Activated CD4-positive, CD25-positive, alpha-beta regulatory T cell (primary cell): ENCODE data around the gene SLC22A17.

Source experiments
- DNase-seq, 4 experiments: peaks; one replicate each; lab custom pipeline; 2025; lab: John Stamatoyannopoulos, UW

The SLC22A17 gene

DNA sequence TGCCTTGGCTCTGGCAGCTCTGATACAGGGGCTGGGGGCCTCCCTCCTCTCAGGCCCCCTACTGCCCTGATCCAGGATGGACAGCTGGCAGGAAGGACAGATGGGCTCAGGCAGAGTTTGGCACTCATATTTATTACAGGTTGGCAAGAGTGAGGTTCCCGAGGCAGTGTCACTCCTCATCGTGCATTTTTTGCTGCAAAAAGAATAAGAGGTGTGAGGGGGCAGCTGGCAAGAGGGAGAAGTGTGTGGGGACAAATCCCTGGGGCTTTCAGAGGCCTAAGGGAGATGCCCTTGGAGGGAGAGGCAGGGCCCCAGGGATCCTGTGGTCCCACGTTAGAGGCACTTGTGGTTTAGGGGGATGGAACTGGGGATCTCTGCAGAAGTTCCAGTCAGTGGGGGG lies 29.2 kb upstream of the SLC22A17 start:
- no peak for DNase-seq

DNA sequence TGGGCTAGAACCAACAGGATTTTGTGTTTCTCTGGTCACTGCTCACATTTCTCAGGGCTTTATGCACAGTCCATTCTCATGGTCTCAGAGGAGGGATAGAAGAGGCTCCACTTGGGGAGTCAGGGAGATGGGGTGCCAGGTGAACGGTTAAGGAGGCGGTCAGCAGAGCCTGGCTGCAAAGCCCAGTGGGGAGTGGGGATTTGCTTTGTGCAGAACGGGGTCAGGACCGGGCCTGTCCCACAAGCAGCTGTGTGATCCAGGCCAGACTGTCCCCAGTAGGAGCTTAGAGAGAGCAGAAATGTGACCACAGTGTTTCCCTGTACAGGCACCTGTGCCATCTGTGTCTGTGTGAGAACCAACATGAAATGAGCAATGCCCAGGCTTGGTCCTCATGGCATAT lies 28.3 kb upstream of the SLC22A17 start:
- DNase-seq = no peak

DNA sequence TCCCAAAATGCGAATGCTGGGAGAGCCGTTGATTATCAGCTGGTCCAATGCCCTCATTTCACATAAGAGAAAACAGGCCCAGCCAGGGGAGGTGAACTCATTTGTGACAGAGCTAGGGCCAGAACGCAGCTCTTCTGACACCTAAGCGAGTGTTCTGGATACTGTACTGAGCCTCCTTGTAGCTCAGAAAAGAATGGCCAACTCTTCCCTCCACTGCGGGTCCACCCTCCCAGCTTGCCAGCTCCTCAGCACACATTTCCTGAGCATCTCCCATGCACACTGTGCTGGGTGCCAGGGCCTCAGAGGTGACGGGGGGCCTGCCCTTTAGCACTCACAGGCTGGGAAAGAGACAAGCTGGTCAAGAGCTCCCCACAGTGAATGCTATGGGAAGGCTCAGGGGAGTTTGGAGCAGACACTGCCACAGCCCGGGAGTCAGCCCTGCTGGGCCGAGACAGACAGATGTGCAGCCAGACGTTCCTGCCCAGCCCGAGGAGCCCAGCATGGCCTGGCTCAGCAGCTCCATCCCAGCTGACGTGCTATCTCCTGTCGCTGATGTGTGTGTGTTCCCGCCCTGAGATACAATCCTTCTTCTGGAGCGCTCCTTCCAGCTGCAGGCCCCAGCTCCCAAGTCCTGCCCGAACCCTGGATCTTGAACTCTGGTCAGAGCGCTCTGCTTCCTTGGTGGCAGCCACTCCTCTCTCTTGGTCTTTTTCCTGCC lies 27.7 kb upstream of the SLC22A17 start:
- DNase-seq = no peak

DNA sequence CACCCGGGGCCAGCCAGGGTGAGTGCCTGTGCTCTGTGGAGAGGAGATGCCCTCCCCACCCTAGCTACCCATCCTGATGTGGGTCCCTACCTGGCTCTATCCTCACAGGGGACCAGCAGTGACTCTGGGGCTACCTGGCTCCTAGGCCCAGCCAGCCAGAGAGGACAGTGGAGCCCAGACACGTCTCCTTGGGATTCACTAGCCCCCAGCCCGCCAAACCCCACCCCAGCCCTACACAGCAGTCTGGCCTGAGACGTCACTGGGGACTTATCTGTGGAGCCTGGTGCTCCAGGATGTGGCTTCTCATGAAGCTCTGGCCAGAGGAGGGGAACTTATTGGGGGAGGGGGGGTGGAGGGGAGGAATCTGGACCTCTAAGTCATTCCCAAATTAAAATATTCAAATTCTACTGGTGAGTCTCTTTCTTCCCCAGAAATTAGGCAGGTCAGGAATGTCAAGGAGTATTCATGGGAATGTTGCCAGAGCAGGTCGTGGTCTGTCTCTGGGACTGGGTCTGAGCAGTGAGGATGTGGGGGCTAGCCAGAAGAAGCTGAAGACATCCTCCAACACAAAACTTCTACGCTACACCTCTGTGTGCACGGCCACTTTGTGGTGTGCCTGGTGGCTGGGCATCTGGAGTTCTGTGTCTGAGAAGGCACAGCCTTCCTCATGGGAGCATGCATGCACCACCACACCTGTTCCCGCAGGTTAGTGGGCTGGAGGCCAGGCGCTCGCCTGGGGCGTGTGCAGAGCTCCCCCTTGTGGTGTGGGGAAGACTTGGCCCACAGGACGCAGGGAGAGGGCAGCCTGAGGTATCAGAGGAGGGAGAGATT lies 26.9 kb upstream of the SLC22A17 start:
- peak; percentile 39 to 54 (median 40) for DNase-seq

DNA sequence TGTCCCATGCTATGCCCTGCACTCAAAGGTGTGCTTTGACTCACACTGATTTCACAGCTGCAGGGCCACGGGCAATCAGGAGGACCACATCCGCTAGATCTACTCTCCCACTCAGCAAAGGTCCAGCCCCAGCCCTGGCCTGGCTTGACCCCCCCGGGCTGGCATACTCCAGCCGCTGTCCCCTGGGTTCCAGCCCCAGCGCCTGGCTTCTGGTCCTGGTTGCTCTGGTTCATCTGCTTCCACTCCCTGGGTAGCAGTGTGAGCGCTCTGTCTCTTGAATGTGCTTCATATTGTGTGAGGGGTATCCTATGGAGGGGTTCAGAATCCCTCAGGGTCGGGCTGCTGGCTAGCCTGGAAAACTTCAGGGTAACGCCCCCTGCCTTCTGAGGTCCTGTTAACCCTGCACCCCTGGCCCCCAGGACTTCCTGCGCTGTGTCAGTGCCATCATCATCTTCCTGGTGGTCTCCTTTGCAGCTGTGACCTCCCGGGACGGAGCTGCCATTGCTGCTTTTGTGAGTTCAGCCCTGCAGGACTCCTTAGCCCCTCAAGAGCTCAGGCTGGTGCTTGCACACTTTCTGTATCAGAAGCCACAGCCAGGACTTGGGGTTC lies 26.0 kb upstream of the SLC22A17 start:
- DNase-seq = no peak

DNA sequence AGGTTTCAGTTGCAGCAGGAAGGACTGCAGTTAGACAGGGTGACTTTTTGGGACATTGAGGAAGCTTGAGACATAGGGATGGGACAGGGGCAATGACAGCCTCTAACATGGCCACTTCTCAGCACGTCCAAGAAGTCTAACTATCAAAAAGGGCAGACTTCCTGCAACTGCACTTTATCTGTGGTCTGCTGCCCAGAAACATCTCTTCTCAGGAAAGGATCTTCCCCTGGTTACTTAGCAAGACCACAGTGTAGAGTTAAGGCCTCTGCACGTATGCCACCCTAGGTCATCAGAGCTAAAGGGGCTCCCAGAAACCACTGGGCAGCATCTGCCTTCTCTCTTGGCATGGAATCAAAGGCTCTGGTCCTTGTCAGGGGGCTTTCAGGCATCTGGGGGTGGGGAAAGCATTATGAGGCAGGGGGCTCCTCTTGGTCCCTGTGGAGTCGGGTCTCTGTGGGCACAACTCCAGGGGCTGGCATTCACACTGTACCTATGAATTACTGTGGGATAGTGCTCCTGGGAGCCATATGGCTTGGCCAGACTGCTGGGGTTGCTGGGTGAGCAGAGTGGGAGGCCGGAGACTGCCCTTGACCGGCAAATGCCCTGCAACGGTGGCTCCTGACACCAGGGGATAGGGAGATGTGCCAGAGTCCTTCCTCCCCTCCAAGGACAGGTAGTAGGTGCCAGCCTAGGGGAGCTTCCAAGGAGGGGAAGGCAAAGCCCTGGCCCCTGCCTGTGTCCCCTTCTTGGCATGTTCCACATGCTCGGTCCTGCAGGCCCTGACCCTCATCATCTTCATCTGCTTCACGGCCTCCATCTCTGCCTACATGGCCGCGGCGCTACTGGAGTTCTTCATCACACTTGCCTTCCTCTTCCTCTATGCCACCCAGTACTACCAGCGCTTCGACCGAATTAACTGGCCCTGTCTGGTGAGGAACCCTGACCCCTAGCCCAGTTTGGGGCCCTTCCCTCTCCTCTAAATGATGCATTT lies 25.2 kb upstream of the SLC22A17 start:
- no peak for DNase-seq

DNA sequence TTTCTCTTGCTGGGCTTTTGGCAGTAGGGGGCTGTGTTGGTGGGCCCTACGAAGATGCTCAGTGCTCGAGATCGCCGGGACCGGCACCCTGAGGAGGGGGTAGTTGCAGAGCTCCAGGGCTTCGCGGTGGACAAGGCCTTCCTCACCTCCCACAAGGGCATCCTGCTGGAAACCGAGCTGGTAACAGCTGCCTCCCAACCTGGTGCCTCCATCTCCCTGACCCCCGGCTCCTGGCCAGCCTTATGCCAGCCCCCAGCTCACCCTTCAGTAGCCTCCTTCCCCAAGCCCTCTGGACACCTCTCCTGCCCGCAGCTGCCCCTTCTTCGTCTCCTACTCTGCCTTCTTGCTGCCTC lies 24.5 kb upstream of the SLC22A17 start:
- no peak for DNase-seq

DNA sequence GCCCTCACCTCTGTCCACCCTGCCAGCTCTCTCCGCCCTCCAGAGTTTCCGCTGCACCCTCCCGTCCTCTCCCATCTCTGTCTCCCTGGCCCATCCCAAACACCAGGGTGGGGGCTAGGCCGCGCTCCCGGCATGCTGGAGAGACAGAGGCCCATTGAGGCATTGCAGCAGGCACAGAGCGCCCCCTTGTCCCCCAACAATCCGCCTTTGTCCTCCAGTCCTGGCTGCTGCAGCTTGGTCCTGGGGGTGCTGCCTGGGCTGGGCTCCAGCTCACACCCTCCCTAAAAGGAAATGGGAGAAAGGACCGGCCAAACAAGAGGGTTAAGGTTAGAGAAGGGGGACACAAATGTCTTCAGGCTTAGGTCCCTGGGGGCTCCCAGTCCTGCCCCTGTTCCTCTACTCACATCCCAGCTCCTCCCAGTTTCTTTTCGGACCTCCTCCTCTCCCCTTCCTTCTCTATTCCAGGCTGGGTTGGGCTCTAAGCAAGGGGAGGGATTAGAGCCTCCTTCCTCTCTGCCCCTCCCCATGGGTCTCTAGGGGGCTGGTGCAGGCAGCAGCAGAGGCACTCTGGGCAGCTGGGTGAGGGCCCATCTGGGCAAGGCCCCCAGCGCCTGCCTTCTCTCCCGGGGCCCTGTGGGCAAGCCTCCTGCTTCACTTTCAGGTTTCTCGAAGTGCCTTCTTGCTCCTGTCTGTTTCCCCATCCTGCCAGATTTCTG lies 24.0 kb upstream of the SLC22A17 start, which contains the start of gene CMTM5:
TSS of gene CMTM5 (plus strand) at position 565 of the 716 bp plus-strand sequence. CDS start 206 bp downstream, outside the sequence.
- no peak for DNase-seq

DNA sequence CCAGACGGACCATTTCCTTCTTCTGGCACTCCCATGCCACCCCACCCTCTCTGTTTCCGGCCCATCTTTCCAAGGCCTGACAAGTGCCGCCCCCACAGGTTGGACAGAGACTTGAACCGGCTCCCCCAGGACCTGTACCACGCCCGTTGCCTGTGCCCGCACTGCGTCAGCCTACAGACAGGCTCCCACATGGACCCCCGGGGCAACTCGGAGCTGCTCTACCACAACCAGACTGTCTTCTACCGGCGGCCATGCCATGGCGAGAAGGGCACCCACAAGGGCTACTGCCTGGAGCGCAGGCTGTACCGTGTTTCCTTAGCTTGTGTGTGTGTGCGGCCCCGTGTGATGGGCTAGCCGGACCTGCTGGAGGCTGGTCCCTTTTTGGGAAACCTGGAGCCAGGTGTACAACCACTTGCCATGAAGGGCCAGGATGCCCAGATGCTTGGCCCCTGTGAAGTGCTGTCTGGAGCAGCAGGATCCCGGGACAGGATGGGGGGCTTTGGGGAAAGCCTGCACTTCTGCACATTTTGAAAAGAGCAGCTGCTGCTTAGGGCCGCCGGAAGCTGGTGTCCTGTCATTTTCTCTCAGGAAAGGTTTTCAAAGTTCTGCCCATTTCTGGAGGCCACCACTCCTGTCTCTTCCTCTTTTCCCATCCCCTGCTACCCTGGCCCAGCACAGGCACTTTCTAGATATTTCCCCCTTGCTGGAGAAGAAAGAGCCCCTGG lies 23.0 kb upstream of the SLC22A17 start:
- DNase-seq = no peak

DNA sequence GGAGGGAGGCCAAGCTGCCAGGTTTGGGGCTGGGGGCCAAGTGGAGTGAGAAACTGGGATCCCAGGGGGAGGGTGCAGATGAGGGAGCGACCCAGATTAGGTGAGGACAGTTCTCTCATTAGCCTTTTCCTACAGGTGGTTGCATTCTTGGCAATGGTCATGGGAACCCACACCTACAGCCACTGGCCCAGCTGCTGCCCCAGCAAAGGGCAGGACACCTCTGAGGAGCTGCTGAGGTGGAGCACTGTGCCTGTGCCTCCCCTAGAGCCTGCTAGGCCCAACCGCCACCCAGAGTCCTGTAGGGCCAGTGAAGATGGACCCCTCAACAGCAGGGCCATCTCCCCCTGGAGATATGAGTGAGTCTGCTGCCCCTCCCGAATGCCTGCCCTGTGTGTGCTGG lies 20.4 kb upstream of the SLC22A17 start:
- DNase-seq = no peak

DNA sequence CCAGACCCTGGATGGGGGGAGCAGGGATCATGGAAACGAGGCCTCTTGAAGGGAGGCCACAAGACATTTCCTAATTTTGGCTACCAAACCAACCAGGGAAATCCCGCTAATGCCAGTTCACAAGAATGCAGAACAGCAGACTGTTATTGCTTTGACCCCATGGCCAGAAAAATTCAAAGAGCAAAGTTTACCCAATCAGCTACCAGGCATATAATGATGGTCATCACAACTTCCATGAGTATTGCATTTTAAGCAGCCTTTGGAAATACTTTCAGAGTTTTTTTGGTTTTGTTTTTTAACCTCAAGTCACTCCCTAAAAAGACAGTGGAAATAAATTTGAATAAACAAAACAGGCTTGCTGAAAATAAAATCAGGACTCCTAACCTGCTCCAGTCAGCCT lies 19.8 kb upstream of the SLC22A17 start, which contains the start of gene IL25:
TSS of gene IL25 (plus strand) at position 301 of the 400 bp plus-strand sequence.
- no peak for DNase-seq

DNA sequence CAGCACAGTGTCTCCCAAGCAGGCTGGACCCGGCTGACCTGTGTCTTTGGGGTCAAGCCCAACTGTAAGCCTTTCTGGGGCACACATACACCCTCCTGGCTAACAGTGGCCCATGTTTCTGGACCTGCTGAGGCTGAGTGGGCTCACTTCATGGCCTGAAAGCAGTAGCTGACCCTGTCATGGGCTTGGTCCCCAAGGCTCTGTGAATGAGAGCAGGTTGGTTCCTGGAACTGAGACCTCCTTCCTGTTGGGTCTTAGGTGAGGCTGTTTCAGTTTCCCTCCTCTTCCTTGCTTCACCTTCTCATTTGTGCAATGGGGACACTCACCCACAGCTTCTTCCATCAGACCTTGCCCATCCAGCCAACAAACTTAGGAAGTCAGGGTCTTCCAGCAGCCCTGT lies 19.2 kb upstream of the SLC22A17 start:
- no peak for DNase-seq

DNA sequence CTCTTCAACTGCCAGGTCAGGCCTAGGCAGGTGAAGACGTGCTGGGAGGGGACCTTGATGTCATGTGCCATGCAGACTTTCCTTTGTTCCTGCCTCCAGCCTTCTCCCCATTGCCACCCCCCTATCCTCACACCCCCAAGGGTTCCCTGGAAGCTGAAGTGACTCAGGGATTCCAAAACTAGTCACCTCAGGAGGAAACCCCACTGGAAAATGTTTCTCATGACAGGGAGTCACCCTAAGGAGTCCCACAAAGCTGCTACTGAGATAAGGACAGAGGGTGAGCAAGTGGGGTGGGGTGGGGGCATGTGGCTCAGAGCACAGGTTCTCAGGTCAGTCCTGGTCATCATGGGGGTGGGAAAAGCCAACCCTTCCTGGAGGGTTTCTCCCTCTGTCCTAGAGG lies 17.5 kb upstream of the SLC22A17 start:
- DNase-seq = no peak

DNA sequence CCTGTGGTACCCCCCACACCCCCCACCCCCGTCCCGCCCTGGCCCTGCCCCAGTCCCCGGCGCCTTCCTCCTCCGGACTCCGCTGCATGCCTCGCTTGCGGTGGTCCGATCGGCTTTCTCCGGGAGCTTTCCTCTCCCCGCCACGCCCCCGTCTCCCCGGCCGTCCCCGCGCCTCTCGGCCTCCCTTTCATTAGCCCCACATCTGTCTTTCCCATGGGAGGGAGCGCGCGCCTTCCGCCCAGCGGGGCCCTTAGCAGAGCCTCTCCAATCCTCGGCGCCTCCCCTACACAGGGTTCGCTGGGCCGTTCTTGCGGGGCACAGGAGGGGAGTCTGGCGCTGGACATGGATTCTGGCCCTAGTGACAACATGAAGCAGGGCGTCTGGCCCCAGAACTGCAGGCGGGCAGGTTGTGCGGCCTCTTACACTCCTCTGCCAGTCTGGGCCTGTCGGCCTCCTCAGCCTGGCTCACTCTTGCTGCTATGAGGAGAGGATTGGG lies 13.8 kb upstream of the SLC22A17 start:
- DNase-seq = no peak

DNA sequence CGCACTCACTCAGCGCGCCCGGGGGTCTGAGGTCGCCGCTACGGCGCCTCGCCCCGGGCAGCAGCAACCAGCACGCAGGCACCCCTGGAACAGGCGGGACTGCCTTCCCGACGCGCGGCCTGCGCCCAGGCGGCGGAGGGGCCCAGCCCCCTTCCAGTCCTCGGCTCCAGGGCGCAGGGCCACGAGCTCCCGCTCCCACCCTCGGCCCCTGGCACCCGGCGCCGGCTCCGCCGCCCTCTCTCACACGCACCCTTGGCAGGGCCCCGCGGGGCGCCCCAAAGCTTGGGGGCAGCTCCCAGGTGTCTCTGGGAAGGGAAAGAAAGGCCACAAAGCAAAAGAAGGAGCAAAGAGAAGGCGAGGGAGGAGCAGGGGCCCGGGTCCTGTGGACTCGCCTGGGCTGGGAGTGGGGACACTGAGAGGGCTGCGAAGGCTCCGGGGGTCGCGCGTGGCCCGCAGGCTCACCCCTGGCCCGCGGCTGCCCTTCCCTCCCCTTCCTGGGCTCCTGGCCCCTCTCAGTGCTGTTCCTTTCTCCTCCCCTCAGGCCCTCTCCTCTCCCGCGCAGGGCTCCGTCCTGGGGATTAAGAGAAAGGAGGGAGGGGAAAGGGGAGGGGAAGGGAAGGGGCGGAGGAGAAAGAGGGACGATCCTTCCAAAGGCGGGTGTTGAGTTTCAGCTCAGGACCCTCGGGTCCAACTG lies 13.2 kb upstream of the SLC22A17 start:
- DNase-seq = no peak

DNA sequence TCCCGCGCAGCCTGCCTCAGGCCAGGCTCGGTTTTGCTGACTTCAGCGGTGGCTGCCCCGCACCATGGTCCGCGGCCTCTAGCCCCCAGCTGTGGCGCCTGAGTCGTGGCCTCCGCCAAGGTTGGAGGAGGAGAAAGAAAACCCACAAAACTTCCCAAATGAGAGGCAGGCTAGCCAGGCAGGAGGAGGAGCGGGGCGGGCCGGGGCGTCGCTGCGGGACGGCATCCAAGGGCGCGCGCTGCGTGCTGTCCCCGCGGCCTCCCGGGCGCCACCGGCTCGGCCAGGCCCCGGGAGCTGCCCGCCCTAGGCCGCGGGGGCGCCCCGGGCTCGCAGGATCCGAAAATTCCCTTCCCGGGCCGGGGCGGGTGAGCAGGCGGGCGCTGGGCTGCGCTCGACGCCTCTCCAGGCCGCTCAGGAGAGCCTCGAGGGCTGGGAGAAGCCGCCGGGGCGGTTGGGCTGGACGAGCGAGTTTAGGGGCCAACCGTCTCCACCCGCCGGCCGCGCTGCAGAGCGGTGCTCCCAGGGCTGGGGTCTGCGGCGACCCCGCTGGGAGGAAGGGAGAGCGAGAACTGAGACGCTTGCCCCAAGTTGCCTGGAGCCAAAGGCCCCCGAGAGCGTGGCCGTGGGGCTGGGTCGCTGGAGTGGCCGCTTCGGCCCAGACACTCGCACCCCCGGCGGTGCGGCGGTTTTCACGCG lies 12.5 kb upstream of the SLC22A17 start, which contains the start of gene EFS:
TSS of gene EFS (minus strand) at position 137 of the 696 bp plus-strand sequence. CDS start 147 bp downstream, outside the sequence.
- DNase-seq = no peak

DNA sequence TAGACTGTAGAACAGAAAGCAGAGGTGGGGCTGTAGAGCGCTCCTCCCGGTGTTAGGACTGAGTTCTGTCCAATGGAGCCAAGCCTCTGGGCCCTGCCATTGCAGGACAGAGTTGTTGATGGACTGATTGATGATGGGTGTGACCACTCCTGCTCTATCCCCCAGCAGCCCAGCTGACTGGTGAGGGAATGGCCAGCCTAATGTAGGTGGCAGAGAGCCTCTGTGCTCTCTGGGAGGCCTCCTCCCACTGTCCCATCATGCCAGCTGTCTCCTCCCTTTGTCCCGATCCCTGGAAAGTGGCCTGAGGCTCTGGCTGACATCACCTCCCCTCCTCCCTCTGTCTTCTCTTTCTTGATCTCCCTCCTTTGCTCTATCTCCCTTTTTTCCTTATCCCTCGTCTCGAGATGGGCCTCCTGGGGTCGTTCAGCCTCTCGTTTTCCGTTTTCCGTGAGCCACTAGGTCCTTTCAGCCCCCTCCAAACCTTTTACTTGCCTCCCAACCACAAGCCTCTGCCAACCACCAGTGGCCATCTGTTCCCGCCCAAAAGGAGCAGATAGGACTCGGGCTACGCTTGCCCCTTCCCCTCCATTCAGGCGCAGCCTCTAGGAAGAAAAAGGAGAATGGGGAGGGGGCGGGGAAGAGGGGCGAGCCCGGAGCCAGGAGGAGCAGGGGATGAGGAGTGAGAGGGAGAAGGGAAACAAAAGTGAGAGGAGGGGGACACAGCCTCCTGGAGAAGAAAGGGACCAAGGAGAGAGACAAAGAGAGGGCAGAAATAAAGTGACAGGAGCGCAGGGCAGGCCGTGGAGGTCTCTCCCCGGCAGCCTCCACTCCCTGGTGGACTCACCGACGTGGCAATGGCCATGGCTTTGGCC lies 11.7 kb upstream of the SLC22A17 start:
- DNase-seq = no peak

DNA sequence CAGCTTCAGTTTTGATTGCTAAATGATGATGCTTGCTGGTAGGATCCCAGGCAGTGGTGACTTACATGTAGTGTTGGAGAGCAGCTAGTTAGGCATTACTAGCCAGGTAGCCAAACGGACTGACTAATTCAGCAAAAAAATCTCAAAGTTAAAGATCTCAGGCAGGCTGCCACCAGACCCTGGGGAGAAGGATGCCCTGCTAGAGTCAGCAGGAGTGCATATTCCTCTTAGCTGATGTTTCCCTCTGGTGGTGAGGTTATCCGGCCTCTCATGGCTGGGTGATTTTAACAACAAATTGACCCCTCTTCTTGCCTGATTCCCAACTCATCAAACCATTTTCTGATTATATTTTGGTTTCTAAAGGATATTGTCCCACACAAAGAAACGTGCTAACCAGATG lies 9.5 kb upstream of the SLC22A17 start:
- no peak for DNase-seq
